NCI-H82 treated with DMSO at 0.1 percent for 48 hours (cell line): ENCODE measurements around the gene CCDC82.

Experiments
- DNase-seq: peaks from one replicate; lab custom pipeline; 2025; ENCODE audit not compliant: unreplicated experiment; lab: John Stamatoyannopoulos, UW

CCDC82 gene

DNA sequence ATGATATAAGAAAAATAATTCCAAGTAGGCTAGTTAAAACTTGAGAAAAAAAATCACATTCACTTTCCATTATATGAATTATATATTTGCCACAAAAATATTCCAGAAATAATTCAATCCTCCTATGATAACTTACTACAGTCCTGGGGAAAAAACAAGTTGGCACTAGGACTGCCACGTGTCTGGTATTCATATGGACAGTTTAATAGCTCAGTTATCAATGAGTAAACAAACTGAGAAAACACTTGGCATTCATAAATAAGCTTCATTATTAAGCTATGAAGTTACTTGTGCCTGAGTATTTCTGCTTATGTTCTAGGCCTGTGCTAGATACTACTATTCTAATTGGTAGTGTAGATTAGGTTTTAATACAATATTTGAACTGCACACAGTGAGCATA, 24.2 kb downstream of the CCDC82 start:
- no peak for DNase-seq

DNA sequence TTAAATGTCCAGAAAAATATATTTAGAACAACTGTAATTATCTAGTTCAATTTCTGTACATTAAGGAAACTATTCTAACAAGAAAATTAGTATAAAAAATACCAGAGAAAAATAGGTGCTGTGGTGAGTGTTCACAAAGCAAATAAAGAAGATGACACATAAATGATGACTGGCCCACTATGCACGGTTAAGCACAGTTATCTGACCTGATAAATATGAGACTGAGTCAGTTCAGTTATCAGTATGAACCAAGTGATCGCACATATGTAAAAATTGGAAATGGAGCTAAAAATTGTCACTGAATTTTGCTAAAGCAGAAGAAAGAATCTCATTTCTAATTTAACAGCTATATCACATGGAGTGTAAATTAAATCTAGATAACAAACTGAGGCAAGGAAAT, 27.9 kb downstream of the CCDC82 start:
- no peak for DNase-seq

DNA sequence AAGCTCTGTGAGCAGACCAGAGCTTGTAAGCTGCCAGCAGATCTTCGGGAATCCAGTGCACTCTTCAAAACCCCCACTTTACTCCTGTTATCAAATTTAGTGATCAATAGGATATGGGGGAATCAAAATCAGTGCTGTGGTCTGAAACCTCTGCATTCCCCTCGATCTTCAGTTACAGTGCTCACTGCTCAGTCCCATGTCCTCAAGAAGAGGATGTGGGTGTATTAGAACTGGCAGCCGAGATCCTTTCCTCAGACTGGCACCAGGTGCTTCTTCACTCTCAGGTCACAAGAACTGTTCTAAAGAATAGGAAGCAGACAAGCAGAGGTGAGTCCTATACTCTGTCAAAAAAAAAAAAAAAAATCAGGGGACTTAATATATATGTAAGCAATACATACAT, 31.4 kb downstream of the CCDC82 start:
- DNase-seq, result no peak

DNA sequence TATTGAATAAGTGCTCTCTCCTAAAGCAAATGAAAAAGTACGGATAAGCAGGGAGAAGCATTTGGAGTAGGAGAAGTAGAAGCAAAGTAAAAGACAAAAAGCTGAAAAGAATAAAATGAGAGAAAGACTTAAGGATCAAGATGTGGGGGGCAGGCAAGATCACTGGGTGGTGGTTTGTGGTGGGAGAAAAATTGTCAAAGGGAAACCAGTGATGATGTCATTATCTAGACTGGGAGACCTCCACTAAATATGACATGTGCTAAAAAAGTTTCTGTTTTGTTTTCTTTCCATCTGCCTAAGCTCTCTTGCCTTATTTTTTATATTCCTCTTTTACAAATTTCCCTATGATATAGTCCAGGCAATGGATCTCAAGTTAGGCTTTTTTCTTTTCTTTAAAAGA, 31.9 kb downstream of the CCDC82 start:
- DNase-seq, result no peak

DNA sequence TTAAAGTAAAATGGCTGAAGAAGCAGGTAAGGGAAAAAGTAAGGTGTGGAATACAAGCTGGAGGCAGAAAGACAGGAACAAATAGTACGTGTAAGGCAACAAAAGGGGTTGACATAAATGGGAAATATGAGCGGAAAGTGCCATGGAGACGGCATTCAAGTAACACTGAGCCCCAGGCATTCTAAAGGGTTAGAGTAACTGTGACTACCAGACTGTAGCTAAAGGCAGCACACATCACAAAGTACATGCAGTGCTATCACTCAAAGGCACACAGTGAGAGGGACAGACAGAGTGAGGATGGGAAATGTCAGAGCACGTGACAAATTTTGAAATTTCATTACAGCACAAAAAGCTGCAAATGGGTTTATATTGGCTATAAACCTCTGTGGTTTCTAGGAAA, 32.9 kb downstream of the CCDC82 start:
- no peak for DNase-seq

DNA sequence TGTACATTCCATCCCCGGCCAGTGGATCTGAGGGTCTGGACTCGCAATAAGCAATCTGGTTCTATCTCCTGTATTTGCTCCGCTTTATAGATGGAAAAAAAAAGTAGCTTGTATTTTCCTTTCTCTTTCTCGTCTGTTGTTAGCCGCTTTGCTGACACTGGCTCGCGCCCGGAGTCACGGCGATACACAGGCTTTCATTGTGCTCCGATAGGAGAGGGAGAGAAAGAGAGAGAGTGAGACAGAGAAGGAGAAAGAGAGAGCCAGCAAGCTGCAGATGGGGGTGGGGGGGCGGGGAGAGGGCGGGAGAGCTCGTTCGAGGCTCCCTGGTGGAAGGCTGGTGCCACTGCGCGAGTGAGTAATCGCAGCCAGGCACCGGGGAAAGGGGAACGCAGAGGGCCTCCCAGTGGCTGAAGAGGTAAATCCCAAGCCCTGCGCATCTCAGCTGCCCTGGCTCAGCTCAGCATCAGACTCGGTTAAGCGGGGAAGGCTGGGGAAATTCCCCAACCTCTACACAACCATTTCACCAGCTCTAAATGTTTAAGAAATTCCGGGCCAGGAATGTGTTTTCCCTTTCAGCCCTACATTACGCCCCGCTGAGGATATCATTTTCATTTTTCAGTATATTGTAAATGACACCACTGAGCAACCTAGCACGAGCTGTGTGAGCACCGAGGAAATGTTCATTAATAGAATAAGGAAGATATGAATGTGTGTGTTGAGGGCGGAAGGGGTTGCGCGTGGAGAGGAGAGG, 46.6 kb downstream of the CCDC82 start, which contains the start of gene MAML2:
Gene MAML2 (minus strand): TSS at position 235 of the 751 bp plus-strand sequence. CDS start 1,300 bp downstream, outside the sequence.
- DNase-seq, result peak; percentile 76

DNA sequence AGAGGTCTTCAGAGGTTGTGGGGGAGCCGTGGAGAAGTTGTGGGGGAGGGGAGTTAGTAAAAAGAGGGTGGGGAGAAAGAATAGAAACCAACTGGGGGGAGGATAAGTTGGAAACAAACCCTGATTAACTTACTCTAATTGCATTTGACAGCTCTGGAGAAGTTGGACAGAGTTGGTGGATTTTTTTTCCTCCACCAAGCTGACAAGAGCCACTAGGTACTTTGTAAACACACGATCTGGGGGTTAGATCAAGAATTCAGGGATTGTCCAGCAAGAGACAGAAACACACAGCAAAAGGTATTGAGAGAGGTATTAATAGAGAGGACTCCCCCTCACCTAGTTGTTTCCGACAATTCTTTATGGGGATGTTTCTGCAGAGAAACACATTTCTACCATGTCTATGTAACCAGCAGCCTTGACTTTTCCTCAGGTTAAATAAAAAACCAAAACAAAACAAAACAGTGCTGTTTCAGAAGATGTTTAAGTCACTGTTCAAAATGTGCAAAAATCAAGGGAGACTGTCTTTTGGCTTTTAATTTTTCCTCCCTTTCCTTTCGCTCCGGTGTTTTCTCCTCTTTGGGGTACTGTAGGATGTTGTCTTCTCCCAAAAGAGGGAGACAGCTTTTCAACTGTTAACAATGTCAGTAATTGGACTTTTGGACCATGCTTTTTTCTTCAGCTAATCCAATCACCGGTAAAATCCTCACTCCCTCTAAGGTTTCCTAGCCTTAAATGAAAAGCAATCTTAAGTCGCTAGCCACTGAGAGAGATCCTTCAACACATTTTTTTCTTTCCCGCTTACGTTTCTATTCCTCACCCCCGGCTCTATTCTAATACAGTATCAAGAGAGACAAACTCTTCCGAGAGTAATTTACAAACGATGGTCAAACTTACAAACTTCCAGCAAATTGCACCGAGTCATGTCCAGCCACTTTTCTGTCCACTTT, 47.4 kb downstream of the CCDC82 start:
- DNase-seq, result peak; percentile 69

DNA sequence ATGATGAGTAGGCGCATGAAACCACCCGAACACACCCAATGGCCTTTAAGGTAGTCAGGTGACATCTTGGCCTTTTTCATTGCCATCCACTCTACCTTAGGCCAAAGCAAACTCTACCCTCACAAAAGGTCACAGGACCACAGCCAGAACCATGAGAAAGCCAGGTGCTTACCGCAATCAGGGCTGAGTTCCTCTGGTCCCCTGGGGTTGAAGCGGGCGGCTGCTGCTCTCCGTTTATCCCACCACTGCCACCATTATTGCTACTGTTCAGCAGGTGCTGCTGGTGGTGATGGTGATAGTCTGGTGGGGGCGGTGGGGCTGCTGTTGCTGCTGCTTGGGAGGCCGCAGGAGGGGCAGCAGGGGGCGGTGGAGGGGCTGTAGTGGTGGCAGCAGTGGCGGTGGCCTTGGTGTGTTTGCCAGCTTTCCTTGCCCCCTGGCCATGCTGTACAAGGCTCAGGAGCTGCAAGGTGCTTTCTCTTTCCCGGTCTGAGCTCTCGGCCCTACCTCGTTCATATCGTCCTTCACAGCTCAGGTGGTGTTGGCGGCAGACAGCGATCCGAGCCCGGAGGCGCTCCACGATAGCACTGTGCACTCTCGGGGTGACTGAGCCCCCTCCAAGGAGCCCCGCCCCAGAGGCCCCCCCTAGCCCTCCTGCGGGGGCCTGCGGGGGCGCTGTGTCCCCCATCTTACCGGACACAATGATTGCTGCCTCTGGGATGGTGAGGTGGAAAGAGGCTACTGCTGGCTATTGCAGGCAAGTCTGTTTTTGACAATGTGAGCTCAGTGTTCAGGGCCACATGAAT, 48.3 kb downstream of the CCDC82 start:
- no peak for DNase-seq

DNA sequence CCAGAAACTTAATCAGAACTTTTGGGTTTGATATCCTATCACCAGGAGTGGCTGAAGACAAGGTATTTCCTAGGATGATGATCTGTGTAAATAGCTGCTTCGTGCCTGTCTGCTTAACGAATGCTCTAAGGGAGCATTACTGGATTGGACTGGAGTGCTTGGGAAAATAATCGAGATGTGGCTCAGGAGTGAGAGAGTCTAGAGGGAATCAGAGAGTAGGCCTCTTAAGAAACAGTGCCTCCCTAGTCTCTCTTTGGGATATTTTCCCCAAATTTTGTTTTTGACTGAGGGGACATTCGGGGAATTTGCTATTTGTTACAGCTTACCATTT, 49.2 kb downstream of the CCDC82 start:
- no peak for DNase-seq

DNA sequence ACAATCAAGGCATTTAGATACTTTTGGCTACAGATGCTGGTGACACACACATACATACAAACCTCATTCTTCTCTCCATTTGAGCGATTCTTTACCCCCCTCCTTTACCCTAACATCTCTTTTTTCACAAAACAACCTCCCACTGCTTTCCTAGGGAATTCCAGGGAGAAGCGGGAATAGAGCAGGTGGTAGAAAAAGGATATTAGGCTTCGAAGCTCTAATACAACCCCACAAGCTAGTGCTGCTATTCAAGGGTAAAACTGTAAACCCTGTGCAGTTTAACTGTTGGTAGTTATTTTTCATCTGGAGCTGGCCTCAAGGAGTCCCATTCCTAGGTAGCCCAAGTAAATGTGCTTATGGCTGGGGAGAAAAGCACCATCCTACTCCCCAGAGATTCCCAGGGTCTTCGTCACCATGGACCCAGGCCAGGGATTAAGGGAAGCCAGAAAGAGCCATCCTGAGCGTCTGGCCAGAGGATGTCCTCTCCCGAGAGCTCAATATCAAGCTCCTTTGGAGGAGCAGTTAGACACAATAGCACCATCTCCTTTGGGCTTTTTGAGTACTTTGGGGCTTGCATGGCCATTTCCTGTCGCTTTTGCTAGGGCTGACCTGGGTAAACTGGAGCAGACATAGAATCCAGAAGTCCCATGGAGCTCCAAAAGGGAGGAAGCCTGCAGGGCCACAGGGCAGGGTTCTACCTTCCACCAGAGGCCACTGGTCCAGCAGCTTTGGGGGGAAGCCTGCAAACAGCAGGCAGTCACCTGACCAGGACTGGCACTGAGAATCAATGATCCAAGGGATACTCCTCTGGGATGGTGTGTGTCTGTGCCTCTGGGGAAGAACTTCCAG, 49.8 kb downstream of the CCDC82 start:
- no peak for DNase-seq

DNA sequence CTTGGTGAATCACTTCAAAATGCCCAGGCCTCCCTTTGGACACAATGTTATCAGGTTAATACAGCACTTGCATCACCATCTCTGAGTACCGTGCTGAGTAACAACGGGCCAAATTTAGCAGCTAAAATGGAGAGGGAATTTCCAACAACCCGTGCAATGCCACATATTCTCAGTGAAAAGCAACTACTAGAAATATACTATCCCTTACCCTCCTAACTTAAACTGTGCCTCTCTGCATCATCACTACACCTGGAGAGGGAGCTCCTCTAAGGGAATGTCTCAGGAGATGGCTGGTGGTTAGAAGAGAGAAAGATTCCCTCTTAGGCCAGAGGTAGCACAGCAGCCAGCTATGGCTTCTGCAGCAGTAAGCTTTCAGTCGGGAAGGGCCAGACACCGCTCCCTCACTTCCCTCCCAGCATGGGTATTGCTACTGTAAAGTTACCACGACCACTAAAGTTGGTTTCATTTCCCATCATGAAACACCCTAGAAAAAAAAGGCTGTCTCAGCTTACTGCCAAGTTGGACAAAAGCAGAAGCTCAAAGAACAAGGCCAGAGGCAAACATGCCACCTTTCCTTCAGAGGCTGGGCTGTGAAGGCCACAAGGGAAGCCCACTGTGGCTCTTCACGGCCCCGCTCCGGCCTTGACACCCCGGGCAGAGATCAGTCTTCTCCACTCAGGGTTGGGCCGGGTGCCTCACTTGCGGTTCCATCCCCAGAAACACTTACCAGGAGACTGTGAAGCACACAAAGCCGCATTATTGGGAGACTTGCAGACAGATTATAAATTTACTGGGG, 50.6 kb downstream of the CCDC82 start:
- no peak for DNase-seq

DNA sequence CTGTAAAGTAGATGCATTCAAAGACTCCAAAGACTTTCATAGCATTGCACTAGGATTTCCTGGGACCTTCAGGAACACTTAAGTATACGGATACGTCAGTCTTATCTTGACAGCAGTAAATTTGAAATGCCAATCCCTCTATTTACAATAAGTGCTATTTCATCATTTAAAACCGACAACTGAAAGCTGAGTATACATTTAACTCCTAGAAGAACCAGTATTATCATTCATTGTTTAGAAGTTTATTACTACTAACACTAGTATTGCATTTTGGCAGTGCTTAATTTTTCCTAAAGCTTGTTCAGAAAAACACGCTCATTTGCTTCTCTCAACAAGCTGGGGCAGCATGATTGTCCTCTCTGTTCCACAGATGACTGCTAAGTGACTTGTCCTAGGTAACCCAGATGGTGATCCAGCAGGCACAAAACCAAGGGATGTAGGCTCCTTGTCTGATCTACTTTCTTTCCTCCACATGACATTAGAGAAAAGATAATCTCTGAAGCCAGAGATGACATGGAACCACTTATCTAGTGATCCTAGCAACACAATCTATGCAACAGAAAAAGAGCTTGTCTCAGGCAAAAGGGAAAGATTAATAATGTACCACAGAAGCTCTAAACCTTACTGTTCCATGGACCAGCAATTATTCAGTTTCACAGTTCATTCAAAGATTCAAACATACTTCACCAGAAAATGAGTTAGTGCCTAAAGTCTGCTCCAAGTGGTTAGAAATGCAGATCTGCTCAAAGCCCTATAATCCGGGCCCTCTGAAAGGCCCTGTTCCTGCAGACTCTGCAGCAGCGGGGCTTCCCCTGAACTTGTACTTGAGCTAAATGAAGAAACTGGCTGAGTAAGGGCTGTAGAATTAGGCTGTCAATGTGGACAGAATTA, 51.9 kb downstream of the CCDC82 start:
- DNase-seq, result peak; percentile 31

DNA sequence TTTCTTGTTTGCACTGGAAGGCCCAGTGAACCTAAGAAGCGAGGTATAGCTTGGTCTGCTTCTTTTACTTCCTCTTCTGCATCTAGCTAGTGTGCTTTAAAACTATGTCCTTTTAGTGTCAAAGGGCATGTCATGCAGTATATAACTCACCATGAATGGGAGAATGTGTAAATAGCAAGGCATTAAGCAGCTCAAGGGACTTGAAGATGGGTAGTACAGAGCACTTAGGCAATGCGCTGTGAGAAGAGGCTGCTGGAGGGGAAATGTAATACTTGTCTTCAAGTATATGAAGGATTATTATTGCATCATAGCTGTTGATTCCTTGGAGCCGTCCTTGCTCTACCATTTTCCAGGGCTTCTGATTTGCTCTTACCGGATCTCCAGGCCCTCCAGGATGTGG, 54.3 kb downstream of the CCDC82 start:
- DNase-seq, result no peak

DNA sequence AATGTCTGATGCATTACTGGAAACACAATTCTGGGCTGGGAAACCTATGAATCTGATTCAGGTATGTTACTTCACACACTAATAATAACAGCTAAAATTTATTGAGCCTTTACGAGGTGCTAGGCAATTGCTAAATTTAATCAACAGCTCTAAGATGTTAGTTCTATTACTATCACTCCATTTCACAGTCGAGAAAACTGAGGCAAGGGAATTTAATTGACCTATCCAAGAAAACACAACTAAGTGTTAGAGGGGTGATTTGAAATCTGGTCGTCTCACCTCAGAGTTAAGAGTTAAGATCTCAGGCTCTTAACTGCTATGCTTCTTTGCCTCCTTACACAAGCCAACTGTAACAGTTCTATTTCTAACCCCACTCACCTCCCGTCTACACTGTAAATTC, 55.5 kb downstream of the CCDC82 start:
- no peak for DNase-seq

DNA sequence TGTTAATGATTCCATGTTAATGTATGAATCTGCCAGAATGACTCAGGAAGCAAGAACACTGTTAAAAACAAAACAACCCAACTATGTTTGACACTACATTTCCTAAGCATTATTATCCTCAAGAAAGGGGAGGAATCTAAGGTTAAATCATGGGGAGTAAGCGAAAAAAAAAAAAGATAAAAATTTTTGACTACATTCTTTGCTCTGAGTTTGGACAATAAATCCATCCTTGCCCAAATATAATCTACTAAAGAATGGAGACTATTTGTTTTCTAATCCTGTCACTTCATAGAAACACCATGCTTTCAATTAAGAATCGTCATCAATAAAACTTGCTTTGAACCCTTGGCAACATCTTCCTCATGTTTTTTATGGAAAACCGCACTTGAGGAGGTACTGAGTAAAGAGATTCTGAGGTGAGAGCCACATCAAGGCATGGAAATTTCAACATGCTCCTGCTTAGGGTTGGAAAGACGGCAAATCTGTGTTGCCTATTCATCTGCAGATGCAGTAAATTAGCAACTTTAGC, 56.5 kb downstream of the CCDC82 start:
- no peak for DNase-seq

DNA sequence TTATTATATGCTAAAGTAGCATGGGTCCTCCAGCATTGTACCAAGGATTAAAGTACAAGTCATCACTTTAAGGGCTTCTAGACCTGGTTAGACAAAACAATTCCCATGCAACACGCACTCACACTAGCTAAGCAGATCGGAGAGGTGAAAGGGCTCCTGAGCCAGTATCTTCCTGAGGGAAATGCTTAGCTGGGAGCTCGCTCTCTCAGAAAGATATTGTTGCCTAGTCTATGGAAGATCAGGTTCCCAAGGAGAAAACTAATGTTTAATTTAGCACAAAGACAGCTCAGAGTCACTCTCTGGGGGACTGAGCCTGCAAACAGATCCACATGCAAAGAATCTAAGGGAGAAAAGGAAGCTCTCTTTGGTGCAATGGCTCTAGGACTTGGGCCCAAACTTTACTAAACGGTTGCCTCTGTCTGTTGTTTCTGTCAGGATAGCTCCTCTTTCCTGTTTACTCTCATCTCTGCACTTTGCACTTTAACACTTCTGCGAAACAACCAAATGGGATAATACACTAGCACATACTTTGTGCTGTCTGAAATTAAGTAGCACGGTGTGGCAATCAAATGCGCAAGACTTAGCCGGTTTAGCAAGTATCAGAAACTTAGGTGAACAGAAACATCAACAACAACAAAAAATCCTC, 57.5 kb downstream of the CCDC82 start:
- DNase-seq, result peak; percentile 16

DNA sequence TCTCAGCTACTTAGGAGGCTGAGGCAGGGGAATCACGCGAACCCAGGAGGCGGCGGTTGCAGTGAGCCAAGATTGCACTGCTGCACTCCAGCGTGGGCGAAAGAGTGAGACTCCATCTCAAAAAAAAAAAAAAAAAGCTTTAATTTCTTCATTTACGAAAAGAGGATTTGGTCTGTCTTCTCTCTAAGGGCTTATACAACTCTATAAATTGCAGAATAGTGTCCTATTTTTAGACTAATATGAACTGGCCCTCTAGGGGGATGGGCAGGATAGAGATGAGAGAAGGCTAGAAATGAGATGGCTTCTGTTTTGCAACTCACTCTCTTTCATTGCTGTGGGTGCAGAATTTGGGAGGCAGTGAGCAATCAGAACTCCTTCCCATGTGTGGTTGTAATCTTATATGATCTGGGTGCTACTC, 58.0 kb downstream of the CCDC82 start:
- no peak for DNase-seq

DNA sequence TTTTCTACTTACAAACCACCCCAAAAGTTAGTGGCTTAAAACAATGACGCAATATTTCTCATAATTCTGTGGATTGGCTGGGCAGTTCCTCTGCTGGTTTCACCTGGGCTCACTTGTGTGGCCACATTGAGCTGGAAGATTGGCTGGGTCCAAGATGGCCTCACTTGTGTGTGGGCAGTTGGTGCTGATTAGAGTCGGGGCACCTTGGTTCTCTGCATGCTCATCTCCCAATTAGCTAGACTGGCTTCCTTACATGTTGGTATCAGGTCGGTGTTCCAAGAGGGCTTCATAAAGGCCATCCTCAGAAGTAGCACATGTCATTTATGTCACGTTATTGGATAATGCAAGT, 59.2 kb downstream of the CCDC82 start:
- DNase-seq, result no peak
